ENCODE measurements around the gene CAPN9.

The CAPN9 gene

DNA sequence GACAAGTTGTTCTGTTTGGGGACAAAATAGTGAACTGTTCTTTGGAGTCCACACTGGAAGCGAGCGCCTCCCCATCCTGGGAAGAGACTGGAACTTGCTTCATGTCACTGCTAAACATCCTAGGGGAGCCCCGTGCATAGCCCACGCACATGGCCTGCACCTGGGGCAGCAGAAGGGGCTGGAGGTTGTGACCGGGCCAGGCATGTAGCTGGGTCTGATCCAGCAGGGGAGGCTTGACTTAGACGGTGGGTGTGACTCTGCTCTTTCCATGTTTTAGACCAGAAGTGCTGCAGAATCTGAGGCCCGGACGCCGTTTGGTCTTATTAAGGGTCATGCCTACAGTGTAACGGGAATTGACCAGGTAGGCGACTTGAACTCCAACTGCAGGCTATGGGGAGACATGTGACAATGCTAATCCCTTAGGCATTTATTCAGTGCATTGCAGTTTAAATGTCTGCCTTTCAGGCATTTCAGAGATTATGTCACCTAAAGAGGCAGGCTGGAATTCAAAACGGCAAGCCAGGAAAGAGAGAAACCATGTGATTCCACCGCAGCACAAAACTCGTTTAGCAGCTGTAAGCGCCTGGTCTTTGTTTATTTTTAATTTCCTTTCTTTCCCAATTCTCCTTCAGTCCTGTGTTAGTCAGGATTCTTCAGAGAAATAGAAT, 21.8 kb downstream of the CAPN9 start:
- H3K27ac Mint-ChIP-seq, result no peak overlapping the region
- H3K9me3 Mint-ChIP-seq, result no peaks in the 10 kb centered on the region
- no peaks in the 10 kb centered on the region for H3K4me1 Mint-ChIP-seq (ENCODE audit: low read depth)
- H3K4me3 Mint-ChIP-seq, result no peak overlapping the region
- H3K27me3 Mint-ChIP-seq, result peaks cover 5% of the 10 kb centered on the region
- DNase-seq, result no peak
- H3K36me3 Mint-ChIP-seq (ENCODE audit: low read depth), result no peaks in the 10 kb centered on the region

DNA sequence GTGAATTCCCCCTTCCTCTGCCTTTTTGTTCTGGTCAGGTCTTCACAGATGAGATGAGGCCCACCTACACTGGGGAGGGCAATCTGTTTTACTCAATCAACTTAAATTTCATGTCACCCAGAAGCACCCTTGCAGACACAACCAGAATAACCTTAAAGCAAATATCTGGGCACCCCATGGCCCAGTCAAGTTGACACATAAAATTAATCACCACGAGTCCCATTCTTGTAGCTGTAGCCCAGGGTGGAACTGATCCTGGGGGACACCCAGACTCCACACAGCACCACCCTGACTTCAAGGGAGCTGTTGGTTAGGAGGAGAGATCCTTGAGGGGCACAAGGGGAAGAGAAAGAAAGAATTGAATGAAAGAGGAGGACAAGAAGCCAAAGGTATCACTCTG, 23.1 kb downstream of the CAPN9 start:
- Mint-ChIP-seq H3K4me1 (ENCODE audit: low read depth) (no peaks in the 10 kb centered on the region), H3K27ac (no peak overlapping the region), H3K9me3 (no peaks in the 10 kb centered on the region), H3K27me3 (peaks cover 5% of the 10 kb centered on the region), H3K36me3 (ENCODE audit: low read depth) (no peaks in the 10 kb centered on the region), H3K4me3 (no peak overlapping the region)
- DNase-seq, result no peak

DNA sequence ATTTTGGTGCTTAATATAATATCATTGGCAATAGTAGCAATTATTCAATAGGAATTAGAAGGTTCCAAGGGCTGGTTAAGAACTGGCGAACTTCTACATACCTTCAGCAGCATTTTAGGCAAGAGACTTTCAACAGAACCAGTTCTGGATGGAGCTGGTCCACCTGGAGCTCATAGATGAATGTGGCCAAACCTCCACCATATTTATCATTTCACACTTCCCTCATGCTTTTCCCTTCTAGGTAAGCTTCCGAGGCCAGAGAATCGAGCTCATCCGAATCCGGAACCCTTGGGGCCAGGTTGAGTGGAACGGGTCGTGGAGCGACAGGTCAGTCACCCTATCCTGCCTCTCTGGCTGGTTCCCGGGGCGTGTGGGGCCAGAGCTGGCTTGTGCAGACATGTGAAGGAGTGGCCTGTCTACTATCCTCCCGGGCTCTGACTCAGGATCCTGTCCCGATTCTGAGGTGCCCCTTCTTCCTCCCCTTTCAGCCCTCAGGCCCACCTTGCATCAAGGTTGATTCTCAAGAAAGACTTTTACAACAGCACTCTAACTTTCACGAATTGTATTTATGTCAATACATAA, 24.7 kb downstream of the CAPN9 start:
- H3K27me3 Mint-ChIP-seq, result peaks cover 7% of the 10 kb centered on the region
- no peak overlapping the region for H3K4me3 Mint-ChIP-seq
- no peaks in the 10 kb centered on the region for H3K9me3 Mint-ChIP-seq
- H3K36me3 Mint-ChIP-seq (ENCODE audit: low read depth), result no peaks in the 10 kb centered on the region
- no peak for DNase-seq
- no peak overlapping the region for H3K27ac Mint-ChIP-seq
- no peaks in the 10 kb centered on the region for H3K4me1 Mint-ChIP-seq (ENCODE audit: low read depth)

DNA sequence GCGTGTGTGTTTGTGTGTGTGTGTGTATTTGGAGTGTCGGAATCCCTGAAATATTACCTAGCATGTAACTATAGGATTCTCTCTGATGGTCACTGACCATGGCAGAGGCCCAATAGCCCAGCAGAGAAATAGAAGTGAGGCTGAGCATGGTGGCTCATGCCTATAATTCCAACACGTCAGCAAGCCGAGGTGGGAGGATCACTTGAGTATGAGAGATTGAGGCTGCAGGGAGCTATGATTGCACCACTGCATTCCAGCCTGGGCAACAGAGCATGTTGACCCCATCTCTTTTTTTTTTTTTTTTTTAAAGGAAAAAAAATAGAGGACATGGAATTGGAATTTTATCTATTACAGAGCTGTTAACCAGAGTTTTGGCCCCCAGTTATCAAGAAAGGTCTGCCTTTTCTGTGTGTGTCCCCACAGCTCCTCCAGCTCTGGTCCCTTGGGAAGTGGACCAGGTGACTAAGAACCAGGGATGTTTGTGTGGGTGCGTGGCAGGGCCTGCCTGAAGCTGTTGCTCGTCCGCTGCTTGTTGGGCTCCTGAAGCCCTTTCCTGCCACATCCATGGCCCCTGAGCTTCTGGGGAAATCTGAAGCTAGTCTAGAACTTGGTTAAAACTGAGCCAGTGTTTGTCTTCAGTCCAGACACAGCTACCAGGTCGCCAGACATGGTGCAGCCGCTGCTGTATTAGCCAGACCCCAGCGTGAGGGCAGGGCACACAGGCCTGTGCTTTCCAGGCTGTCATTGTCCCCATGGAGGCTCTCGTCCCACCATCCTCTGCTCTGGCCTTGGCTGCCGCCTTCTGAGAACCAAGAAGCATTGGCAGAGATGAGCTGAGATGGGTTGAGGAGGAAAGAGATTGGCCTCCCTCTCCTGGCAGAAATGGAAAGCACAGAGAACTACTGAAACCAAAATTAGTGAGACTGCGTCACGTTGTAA, 25.5 kb downstream of the CAPN9 start:
- Mint-ChIP-seq H3K27ac (no peak overlapping the region), H3K4me3 (no peak overlapping the region), H3K36me3 (ENCODE audit: low read depth) (no peaks in the 10 kb centered on the region), H3K27me3 (peaks cover 9% of the 10 kb centered on the region), H3K9me3 (no peaks in the 10 kb centered on the region), H3K4me1 (ENCODE audit: low read depth) (no peaks in the 10 kb centered on the region)
- no peak for DNase-seq

DNA sequence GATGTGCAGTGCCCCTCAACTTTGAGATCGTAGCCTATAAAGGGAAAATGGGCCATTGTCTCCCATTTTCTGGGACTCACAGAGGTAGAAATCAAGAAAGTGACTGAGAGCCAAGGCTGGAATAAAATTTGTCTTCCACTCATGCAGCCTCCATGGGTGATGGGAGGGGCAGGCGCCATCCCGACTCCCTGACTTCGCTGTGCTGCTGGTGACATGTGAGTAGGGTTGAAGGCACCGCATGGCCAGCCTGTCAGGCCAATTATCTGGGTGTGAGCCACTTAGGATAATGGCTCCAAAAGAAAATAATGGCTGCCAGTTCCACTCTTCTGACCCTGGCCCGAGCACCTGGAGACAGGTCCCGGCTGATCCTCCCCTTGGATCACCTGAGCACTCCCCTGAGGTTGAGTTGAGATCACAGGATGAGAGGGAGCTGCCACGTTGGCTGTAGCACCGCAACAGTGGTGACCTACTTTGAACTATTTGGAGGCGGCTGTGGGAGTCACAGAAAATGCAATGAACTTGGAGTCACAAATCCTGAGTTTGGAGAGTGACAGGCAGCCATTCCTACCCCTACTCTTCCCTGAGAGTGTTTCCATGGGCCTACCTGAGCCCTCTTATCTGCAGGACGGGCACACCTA, 26.3 kb downstream of the CAPN9 start:
- Mint-ChIP-seq H3K36me3 (ENCODE audit: low read depth) (no peaks in the 10 kb centered on the region), H3K9me3 (no peaks in the 10 kb centered on the region)

DNA sequence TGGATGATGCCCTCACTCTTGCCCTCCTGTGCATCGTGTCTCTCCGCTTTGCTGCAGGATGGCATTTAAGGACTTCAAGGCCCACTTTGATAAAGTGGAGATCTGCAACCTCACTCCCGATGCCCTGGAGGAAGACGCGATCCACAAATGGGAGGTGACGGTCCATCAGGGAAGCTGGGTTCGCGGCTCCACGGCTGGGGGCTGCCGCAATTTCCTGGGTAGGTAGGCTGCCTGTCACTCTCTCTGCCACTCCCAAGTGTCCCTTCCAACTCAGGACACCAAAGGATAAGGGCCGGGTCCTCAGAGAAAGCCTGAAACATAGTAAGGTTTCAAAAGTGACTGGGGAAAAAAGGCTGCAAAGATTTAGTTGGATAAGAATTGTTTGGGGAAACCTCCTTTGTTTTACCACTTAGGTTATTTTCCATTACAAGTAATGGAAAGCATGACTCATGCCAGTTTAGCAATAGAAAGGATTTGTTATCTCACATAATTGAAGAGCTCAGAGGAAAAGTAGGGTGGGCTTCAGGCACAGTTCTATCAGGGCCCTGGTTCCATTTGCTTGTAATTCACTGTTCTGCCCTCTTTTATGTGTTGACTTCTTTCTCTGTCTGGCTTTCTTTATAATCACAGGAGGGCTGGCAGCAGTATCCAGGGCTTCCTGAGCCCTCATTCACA, 31.9 kb downstream of the CAPN9 start:
- Mint-ChIP-seq H3K4me1 (ENCODE audit: low read depth) (peaks cover 4% of the 10 kb centered on the region), H3K4me3 (no peak overlapping the region), H3K27me3 (peaks cover 24% of the 10 kb centered on the region), H3K9me3 (no peaks in the 10 kb centered on the region), H3K36me3 (ENCODE audit: low read depth) (no peaks in the 10 kb centered on the region), H3K27ac (no peak overlapping the region)
- DNase-seq, result no peak

More for the DNA sequence above, 26.3 kb downstream of the CAPN9 start:
- no peak overlapping the region for H3K27ac Mint-ChIP-seq
- DNase-seq, result no peak
- no peak overlapping the region for H3K4me3 Mint-ChIP-seq
- H3K4me1 Mint-ChIP-seq (ENCODE audit: low read depth), result no peaks in the 10 kb centered on the region
- H3K27me3 Mint-ChIP-seq, result peaks cover 9% of the 10 kb centered on the region

DNA sequence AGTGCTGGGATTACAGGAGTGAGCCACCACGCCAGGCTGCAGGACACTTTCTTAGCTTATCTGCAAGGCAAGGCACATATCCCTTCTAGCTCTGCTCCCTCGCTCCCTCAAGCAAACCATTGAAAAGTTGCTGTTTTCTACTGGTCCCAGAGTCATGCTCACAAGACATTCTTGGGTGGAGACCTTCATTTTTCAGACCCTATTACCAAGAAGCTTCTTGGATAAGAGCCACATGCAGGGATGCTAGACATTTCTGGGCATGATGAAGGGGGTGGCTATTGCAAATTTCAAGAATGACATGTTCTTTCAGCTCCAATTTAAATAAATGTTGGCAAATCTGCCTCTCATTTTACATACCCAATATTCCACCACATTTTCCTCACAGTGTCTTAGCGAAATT, 33.9 kb downstream of the CAPN9 start:
- Mint-ChIP-seq H3K27me3 (peaks cover 24% of the 10 kb centered on the region), H3K27ac (no peak overlapping the region), H3K9me3 (no peaks in the 10 kb centered on the region), H3K4me1 (ENCODE audit: low read depth) (peaks cover 4% of the 10 kb centered on the region), H3K36me3 (ENCODE audit: low read depth) (no peaks in the 10 kb centered on the region), H3K4me3 (no peak overlapping the region)
- no peak for DNase-seq

DNA sequence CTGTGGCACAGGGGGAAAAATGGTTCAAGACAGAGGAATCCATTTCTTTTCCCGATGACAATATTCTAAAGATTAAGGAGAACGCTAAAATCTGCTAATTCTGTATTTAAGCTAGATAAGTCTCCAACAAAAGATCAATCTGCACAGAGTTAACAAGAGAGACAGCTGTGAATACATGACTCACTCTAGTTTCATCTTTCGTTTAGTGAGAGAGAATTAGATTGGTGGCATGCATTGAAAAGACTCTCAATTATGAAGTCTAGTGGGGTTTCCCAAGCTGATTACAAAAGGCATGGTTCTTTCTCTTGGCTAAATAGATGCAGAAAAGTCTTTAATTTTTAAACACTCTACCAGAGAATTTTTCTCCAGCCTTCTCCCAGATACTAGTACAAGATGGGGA, 34.4 kb downstream of the CAPN9 start:
- H3K27me3 Mint-ChIP-seq, result peaks cover 24% of the 10 kb centered on the region
- peaks cover 4% of the 10 kb centered on the region for H3K4me1 Mint-ChIP-seq (ENCODE audit: low read depth)
- no peak for DNase-seq
- H3K27ac Mint-ChIP-seq, result no peak overlapping the region
- H3K9me3 Mint-ChIP-seq, result no peaks in the 10 kb centered on the region
- H3K36me3 Mint-ChIP-seq (ENCODE audit: low read depth), result no peaks in the 10 kb centered on the region
- H3K4me3 Mint-ChIP-seq, result no peak overlapping the region

DNA sequence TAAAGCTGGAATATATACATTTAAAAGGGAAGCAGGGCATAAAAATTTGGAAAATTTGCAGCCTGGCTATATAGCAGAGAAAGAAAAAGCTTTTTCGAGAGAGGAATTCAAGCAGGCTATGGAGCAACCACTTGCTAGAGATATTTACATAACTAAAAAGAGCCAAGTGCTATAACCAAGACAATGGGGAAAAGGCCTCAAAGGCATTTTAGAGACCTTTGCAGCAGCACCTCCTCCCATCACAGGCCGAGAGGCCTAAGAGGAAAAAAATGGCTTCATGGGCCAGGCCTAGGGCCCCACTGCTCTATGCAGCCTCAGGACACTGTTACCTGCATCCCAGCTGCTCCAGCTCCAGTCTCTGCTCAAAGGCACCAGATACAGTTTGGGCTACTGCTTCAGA, 37.0 kb downstream of the CAPN9 start:
- peaks cover 23% of the 10 kb centered on the region for H3K27me3 Mint-ChIP-seq
- H3K9me3 Mint-ChIP-seq, result no peaks in the 10 kb centered on the region
- H3K36me3 Mint-ChIP-seq (ENCODE audit: low read depth), result no peaks in the 10 kb centered on the region
- DNase-seq, result no peak
- peaks cover 4% of the 10 kb centered on the region for H3K4me1 Mint-ChIP-seq (ENCODE audit: low read depth)
- H3K4me3 Mint-ChIP-seq, result no peak overlapping the region
- H3K27ac Mint-ChIP-seq, result no peak overlapping the region

DNA sequence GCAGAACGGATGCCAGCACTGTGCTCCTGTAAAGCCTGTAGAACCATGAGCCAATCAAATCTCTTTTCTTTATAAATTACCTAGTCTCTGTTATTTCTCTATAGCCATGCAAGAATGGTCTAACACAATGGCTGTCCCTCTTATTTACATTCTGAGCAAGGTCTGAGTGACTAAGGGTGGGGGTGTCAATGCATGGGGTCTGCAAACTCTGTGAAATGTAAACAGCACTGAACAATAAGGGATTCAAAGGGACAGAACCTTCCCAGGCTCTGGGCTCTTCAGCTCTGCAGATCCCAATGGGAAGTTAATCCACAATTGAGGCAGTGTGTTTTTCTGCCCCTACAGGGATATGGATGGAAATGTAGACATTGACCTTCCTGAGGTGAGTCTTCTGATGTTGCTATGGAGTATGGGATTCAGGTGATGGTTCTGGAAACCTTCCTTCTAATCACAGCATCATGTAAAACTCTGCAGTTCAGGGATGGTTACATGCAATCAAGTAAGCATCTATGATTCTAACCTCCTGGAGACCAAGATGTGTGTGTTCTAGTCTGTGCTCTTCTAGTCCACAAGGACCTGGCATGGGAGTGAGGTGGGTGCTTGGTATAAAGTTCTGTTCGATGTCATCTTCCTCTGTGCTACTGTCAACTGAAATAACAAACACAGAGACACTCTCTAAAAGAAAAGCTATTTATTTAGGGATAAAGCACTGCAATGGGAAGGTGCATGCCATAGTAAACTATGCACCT, 38.6 kb downstream of the CAPN9 start:
- Mint-ChIP-seq H3K9me3 (no peaks in the 10 kb centered on the region), H3K4me1 (ENCODE audit: low read depth) (peaks cover 4% of the 10 kb centered on the region), H3K36me3 (ENCODE audit: low read depth) (no peaks in the 10 kb centered on the region), H3K27ac (no peak overlapping the region), H3K27me3 (peaks cover 10% of the 10 kb centered on the region), H3K4me3 (no peak overlapping the region)
- no peak for DNase-seq

DNA sequence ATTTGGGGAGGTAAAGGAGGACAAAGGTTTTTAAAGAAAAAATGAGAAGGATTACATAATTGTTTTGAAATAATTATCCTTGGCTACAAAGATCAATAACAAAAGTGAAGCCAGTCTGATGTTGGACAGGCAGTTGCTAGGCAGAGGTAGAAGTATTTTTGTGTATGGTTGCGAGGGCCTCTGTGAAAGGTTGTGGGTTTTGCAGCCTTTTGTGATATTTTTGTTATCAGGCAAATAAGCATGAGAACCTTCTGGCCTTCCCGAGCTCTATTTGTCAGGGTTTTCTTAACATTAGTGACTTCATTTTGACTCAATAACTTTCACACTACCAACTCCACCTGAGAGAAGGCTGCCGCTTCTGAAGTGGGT, 39.2 kb downstream of the CAPN9 start:
- H3K27ac Mint-ChIP-seq, result no peak overlapping the region
- no peak for DNase-seq
- H3K9me3 Mint-ChIP-seq, result no peaks in the 10 kb centered on the region
- H3K27me3 Mint-ChIP-seq, result peaks cover 9% of the 10 kb centered on the region
- H3K36me3 Mint-ChIP-seq (ENCODE audit: low read depth), result no peaks in the 10 kb centered on the region
- peaks cover 4% of the 10 kb centered on the region for H3K4me1 Mint-ChIP-seq (ENCODE audit: low read depth)
- H3K4me3 Mint-ChIP-seq, result no peak overlapping the region

DNA sequence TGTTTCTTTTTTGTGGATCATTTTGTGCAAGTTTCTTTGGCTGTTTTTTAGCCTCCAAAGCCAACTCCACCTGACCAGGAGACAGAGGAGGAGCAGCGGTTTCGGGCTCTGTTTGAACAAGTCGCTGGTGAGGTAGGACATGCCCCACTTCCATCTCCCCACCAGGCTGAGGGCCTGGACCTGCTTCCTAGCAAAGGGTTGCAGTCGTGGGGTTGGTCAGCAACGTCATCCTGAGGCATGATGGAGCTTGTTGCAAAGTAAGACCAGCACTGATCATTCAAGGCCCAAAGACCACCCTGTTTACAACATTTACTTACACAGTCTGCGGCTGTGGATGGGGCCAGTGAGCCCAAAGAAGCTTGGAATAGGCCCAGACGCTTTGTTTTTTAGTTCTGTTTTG, 40.3 kb downstream of the CAPN9 start:
- H3K36me3 Mint-ChIP-seq (ENCODE audit: low read depth), result no peaks in the 10 kb centered on the region
- DNase-seq, result no peak

DNA sequence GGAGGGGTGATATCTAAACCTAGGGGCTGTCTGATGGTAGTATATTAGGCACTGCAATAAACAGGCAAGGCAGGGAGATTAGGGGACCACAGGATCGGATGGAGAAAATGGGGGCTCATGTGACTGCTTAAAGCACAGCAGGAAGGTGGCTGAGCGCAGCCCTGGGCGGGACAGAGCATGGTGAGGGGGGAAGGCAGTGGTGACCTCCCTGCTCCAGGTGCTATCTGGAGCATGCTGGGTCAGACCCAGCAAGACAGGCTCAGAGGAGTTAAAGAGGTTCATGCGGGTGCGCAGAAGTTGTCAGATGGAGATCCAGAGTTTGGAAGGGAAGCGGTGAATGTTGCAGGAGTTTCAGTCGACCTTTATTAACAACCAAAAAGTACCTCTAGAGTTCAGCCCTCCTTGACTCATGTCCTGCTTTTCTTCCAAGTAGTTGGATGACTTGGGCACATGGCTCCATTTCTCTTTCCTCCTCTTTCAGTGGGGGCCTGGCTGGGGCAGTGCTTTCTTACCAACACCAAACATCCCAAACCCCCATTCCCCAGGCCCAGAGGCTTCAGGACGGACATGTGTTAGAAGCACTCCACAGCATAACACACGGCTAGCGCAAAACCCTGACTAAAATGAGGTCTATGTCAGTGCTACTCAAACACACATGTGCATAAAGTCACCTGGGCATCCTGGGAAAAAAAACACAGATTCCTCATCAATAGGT, 41.5 kb downstream of the CAPN9 start:
- no peak for DNase-seq
- Mint-ChIP-seq H3K27ac (no peak overlapping the region), H3K27me3 (peaks cover 12% of the 10 kb centered on the region), H3K9me3 (no peaks in the 10 kb centered on the region), H3K4me3 (no peak overlapping the region), H3K4me1 (ENCODE audit: low read depth) (no peaks in the 10 kb centered on the region), H3K36me3 (ENCODE audit: low read depth) (no peaks in the 10 kb centered on the region)

More for the DNA sequence above, 40.3 kb downstream of the CAPN9 start:
- H3K9me3 Mint-ChIP-seq, result no peaks in the 10 kb centered on the region
- peaks cover 15% of the 10 kb centered on the region for H3K27me3 Mint-ChIP-seq
- H3K4me3 Mint-ChIP-seq, result no peak overlapping the region
- no peak overlapping the region for H3K27ac Mint-ChIP-seq
- no peaks in the 10 kb centered on the region for H3K4me1 Mint-ChIP-seq (ENCODE audit: low read depth)

Measured in activated T-cell treated with anti-CD3 and anti-CD28 coated beads, Interleukin-2, amount 50 U/mL, for 24 hours (primary cell).